Activated T-helper 9 cell treated with anti-CD3 and anti-CD28 coated beads, Interleukin-2, amount 50 U/mL, for 16 hours (primary cell): ENCODE measurements around the gene CDKL1.
"Not testable (repeated sequence)": the region's sequence is repeated elsewhere in the genome, so short reads cannot be mapped to it uniquely, and the experiment has no call there.

ENCODE experiments used
- DNase-seq: peaks from one replicate; pipeline ENCODE4 v3.0.0-alpha.2; 2020; ENCODE audit warnings: low read depth

The CDKL1 gene

DNA sequence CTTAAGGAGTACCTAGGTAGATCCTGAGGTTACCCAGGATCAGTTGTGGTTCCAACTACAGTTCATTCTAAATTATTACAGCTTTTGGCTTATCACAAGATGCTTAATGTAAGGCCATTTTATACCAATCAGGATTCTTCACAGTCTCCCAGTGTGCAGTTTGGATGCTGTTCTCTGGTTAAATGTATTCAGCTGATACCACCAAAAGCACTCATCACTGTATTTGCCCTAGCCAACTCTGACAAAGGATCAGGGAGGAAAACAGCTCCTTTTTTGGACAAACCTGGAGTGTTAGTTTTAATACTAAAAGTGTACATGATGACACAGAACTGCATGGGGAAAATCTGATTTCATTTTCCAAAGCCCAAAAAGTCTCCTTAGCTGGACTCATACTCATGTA, 65.1 kb downstream of the CDKL1 start:
- DNase-seq, result no peak

DNA sequence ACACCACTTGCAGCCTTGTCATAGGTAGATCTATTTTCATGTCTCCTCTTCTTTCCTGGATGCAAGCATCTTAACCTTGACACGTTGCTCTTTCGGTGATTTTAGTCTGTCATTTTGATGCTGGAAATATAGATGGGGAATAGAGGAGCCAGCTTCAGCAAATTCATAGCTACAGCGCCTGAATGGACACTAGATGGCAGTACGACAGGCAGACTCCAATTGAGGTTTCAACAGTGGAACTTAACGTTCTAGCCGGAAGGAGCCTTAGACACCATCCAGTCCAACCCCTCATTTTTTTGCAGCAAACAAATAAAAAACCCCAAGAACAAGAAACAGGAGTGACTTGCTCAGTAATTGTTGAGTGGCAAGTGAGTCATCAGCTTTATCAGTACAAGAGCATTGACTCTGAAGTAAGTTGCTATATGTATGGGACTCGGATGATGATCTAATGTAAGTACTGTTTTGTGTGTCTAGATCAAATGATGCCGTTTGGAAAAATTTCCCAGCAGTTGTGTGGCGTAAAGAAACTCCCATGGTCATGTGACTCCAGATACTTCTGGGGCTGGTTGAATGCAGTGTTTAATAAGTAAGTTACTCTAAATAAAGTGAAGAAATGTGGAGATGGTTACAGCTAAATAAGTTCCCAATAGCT, 75.5 kb downstream of the CDKL1 start:
- DNase-seq, result peak; percentile 49

GRCh38 chr14:50320283-50320682, 76.4 kb downstream of the CDKL1 start:
- no peak for DNase-seq

DNA sequence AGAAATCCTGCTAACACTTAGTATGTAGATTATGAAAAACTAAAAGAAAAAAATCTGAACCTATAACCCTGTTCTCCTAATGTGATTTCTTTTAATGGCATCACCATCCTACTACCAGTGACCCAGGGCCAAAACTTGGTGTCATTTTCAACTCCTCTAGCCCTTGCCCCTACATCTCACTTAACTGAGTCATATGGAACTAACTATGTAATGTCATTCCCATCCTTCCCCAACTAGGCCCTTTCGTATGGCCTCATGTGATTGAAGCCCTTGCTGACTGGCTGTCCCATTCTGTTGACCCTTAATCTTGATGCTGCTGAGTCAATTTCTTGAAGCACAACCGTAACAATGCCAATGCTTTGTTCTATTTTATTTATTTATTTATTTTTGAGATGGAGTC, 77.0 kb downstream of the CDKL1 start:
- DNase-seq, result no peak

DNA sequence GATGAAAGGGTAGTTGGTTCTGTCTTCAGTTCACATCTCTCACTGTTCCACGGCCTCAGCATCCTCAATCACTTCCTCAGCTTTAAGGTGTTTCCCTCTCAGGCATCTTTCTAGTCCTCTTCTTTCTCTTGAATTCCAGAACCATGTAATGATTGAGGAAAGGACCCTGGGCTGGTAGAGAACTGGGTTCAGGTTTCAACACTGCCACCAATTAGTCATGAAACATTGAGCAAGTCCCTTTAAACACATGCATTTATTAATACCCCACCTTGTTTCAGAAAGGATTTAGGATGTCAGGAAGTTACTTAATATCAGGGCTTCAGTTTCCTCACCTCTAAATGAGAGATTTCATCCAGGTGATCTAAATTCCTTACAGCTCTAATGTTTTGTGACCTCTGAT, 77.4 kb downstream of the CDKL1 start:
- DNase-seq, result no peak

GRCh38 chr14:50318031-50318626, 78.6 kb downstream of the CDKL1 start:
- DNase-seq, result no peak

DNA sequence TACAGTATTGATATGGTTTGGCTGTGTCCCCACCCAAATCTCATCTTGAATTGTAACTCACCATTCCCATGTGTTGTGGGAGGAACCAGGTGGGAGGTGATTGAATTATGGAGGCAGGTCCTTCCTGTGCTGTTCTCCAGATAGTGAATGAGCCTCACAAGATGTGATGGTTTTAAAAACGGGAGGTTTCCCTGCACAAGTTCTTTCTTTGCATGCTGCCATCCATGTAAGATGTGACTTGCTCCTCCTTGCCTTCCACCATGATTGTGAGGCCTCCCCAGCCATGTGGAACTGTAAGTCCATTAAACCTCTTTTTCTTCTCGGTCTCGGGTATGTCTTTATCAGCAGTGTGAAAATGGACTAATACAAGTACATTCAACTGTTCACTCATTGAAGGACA, 82.6 kb downstream of the CDKL1 start:
- DNase-seq, result not testable (repeated sequence)

DNA sequence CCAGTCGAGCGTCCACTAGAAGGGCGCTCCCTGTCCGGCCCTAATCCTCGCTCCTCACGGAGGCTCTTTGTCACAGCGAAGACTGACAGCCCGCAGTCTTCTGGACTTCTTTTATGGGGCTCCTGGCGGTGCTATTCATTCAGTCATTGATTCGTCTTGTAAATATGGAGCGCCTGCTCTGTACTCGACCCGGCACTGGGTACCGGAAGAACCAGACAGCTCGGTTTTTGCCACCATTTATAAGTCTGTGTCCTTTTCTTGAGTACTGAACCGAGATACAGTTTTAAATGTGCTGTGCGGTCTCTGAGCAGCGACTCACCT, 84.0 kb downstream of the CDKL1 start:
- no peak for DNase-seq

DNA sequence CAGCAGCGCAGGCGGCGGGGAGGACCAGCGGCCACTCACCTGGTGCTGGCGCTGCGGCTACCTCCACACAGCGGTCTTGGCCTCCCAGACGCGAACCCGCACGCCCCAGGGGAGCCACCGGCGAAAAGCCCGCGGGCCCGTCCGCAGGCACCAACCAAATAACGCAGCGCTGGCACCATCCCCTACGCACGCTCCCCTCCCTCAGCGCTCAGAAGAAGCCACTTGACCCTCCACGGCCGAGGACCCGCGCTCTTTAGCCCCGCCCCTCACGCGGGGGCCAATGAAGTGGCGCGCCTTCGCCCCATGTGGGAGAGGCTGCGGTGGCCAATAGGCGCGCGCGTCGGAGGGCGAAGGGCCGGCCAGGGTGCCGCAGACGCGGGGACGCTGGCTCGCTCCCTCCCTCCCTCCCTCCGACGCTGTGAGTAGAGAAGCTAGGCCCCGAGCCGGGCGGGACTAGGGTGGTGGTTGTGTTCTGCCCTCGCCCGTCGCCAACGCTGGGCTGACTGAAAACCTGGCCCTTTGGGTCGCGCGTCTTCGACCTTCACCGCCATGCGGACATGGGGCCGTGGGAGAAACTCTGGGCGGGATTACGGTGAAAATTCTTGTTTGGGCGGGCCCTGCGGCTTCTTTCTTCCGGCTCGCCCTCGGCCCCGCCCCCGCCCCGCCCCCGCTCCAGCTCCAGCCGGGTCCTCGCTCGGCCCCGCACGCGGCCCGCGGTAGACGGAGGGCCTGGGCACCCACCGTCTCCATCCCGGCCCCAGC, 84.5 kb downstream of the CDKL1 start, which contains the start of the genes DMAC2L and L2HGDH:
Gene DMAC2L (plus strand): TSS at position 353 of the 762 bp plus-strand sequence. CDS start 9,164 bp downstream, outside the sequence.
Gene L2HGDH (minus strand): TSS at position 258 of the 762 bp plus-strand sequence. CDS start 79 bp downstream, at position 179.
- DNase-seq, result peak; percentile 84

- DNase-seq, result no peak
Observed at GRCh38 chr14:50311337-50311971, 85.2 kb downstream of the CDKL1 start.

GRCh38 chr14:50310445-50310844, 86.2 kb downstream of the CDKL1 start:
- no peak for DNase-seq

GRCh38 chr14:50308363-50308915, 88.2 kb downstream of the CDKL1 start:
- DNase-seq, result no peak

DNA sequence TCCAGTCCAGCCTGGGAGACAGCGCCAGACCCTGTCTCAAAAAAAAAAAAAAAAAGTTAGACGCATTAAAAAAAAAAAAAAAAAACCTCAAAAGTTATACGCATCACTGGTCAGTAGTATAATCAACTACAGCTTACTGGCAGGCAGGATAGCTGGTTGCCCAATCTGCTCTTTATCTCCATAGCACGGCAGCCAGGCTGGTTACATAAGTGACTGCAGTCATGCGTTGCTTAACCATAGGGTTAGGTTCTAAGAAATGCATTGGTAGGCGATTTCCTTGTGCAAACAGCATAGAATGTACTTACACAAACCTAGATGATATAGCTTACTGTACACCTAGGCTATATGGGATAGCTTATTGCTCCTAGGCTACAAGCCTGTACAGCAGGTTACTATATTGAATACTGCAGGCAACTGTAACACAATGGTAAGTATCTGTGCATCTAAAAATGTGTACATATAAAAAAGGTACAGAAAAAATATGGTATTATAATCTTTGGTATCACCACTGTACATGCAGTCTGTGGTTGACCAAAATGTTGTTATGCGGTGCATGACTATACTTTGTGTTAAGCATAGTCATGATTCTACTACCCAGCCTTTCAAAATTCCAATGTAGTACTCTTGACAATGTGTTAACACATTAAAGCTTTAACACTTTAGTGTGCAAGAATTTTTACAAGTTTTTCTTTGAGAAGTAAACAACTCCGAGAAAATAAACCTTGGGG, 92.8 kb downstream of the CDKL1 start:
- no peak for DNase-seq

GRCh38 chr14:50301914-50302313, 94.8 kb downstream of the CDKL1 start:
- DNase-seq, result no peak

DNA sequence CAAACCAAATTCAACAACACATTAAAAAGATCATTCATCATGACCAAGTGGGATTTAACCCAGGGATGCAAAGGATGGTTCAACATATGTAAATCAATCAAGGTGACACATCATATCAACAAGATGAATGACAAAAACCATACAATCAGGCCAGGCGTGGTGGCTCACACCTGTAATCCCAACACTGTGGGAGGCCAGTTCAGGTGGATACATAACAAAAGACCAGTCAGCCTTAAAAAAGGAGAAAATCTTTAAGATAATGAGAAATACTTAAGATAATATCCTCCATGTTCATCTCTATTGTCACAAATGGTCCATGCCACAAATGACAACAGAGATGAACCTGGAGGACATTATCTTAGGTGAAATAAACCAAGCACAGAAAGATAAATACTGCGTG, 97.1 kb downstream of the CDKL1 start:
- DNase-seq, result no peak

DNA sequence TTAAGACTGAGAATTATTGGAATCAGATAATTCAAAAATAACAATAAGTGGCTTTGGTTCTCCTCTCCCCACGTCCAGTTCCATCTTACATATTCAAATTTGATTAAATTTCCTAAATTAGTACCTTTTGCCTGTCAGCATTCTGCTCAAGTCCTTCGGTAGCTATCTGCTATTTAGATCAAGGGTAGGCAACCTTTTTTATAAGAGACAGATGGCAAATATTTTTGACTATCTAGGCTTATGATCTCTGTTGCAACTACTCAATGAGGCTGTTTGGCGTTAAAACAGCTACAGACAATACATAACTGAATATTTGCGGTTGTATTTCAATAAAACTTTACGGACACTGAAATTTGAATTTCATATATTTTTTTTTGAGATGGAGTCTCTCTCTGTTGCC, 106.4 kb downstream of the CDKL1 start:
- DNase-seq, result no peak

GRCh38 chr14:50288146-50288545, 108.5 kb downstream of the CDKL1 start:
- DNase-seq, result no peak

GRCh38 chr14:50285861-50286260, 110.8 kb downstream of the CDKL1 start:
- no peak for DNase-seq
